ENCODE data around the gene GP2.

Gene GP2

DNA sequence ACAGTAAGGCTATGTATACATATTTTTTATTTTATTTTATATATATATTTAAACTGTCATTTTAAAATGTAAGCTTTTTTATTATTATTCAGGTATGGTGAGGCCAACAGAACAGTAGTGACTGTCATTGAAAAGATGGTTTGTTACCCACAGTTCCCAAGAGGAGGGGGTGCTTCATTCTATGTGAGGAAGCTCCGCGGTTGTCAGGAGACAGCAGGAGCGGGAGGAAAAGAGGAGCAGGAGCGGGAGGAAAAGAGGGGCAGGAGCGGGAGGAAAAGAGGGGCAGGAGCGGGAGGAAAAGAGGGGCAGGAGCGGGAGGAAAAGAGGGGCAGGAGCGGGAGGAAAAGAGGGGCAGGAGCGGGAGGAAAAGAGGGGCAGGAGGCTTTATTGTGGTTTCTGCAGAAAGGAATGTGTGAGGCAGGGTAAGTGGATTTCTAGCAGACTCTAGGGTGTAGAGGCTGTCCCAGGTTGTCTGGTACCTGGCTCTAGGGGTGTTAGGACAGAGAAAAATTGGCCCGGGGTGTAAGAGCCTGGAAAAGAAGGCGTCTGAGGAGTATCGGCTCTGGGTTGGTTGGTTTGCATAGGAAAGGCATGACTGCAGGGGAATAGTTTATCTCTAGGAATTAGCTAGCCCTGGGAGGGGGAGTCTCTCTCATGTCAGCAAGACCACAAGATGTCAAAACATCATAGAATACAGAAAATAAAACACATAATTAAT, 64.0 kb downstream of the GP2 start:
- Histone ChIP-seq H3K4me2 (no peak overlapping the region), H3K4me3 (IDR thresholded peaks at IDR 0.05; ENCODE audit: insufficient read depth, low read depth, low read length) (no peak overlapping the region), H3K79me2 (ENCODE audit: insufficient read depth, low read depth) (no peaks in the 10 kb centered on the region), H3K27ac (no peak overlapping the region), H3K27me3 (ENCODE audit: insufficient read depth, low read depth) (no peaks in the 10 kb centered on the region), H3K36me3 (ENCODE audit: insufficient read depth) (no peaks in the 10 kb centered on the region), H3K9ac (no peak overlapping the region), H4K20me1 (ENCODE audit: insufficient read depth) (no peaks in the 10 kb centered on the region), H2AFZ (ENCODE audit: low read depth) (no peak overlapping the region), H3K4me1 (ENCODE audit: low read depth, poor library complexity, severe bottlenecking) (no peaks in the 10 kb centered on the region)
- TF ChIP-seq, protein P1, sequence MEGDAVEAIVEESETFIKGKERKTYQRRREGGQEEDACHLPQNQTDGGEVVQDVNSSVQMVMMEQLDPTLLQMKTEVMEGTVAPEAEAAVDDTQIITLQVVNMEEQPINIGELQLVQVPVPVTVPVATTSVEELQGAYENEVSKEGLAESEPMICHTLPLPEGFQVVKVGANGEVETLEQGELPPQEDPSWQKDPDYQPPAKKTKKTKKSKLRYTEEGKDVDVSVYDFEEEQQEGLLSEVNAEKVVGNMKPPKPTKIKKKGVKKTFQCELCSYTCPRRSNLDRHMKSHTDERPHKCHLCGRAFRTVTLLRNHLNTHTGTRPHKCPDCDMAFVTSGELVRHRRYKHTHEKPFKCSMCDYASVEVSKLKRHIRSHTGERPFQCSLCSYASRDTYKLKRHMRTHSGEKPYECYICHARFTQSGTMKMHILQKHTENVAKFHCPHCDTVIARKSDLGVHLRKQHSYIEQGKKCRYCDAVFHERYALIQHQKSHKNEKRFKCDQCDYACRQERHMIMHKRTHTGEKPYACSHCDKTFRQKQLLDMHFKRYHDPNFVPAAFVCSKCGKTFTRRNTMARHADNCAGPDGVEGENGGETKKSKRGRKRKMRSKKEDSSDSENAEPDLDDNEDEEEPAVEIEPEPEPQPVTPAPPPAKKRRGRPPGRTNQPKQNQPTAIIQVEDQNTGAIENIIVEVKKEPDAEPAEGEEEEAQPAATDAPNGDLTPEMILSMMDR (conservative IDR thresholded peaks at IDR 0.05; ENCODE audit: low read depth, low read length) = no peak

DNA sequence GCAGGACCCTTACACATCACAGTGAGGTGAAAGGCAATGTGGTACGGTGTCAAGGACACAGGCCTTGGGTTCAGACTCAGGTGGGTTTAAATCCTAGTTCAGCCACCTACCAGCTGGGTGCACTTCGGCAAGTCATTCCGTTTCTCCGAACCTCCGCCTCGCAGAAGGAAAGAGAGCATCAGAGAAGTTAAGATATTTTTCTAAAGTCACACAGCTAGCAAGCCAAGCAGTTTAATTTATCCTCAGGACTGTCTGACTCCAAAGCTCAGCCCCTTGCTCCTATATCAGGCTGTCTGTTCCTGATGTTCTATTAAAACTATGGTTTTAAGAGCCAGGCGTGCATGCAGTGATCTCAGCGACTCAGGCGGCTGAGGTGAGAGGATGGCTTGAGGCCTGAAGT, 65.1 kb downstream of the GP2 start:
- H4K20me1 ChIP-seq (ENCODE audit: insufficient read depth) = no peaks in the 10 kb centered on the region
- H3K4me2 ChIP-seq = no peak overlapping the region
- TF ChIP-seq, protein P1 (conservative IDR thresholded peaks at IDR 0.05; ENCODE audit: low read depth, low read length) = no peak
- H3K79me2 ChIP-seq (ENCODE audit: insufficient read depth, low read depth) = no peaks in the 10 kb centered on the region
- no peak overlapping the region for H2AFZ ChIP-seq (ENCODE audit: low read depth)
- H3K4me3 ChIP-seq (IDR thresholded peaks at IDR 0.05; ENCODE audit: insufficient read depth, low read depth, low read length) = no peak overlapping the region
- H3K36me3 ChIP-seq (ENCODE audit: insufficient read depth) = no peaks in the 10 kb centered on the region
- H3K27me3 ChIP-seq (ENCODE audit: insufficient read depth, low read depth) = no peaks in the 10 kb centered on the region
- no peak overlapping the region for H3K27ac ChIP-seq
- H3K9ac ChIP-seq = no peak overlapping the region
- H3K4me1 ChIP-seq (ENCODE audit: low read depth, poor library complexity, severe bottlenecking) = no peaks in the 10 kb centered on the region

DNA sequence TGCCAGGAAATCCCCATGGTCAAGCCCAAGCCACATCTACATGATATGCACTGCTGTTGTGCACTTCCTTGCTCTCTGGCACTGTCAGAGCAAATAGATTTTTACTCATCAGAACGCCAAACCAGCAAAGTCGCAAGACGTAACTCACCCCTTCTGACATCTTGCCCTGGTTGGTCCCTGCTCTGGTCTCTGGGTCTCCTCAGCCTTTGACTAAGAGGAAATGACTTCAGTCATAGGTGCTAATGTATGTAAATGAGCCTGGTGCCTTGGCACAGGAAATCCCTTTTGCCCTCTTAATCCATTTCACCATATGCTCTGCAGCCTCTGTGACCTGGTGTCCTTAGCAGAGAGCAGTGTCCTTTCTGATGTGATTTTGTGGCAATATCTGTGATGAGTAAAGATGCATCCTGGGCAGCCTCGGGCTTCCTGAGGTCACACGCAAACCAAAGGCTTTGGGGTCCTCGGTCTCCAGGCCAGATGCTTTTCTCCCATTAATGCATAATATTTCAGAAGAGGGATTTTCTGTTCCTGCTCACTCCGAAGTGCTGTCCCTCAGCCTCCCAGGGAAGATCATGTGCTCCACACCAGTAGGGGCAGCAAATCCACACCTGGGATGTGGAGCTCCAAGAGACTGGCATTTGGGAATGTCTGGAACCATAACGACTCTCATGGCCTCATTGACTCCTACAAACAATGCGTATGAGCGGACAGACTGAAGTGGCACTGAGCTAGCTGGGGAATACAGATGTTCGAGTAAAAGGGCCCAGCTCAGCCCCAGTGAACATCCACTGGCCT, 66.9 kb downstream of the GP2 start:
- Histone ChIP-seq H3K4me3 (IDR thresholded peaks at IDR 0.05; ENCODE audit: insufficient read depth, low read depth, low read length) (no peak overlapping the region), H3K4me2 (no peak overlapping the region), H4K20me1 (ENCODE audit: insufficient read depth) (no peaks in the 10 kb centered on the region), H2AFZ (ENCODE audit: low read depth) (no peak overlapping the region), H3K36me3 (ENCODE audit: insufficient read depth) (no peaks in the 10 kb centered on the region), H3K79me2 (ENCODE audit: insufficient read depth, low read depth) (no peaks in the 10 kb centered on the region), H3K4me1 (ENCODE audit: low read depth, poor library complexity, severe bottlenecking) (no peaks in the 10 kb centered on the region), H3K27me3 (ENCODE audit: insufficient read depth, low read depth) (no peaks in the 10 kb centered on the region), H3K27ac (no peak overlapping the region), H3K9ac (no peak overlapping the region)
- TF ChIP-seq, protein P1 (conservative IDR thresholded peaks at IDR 0.05; ENCODE audit: low read depth, low read length) = no peak
